NCI-H2107 (cell line): Measurements from ENCODE around the gene FGFR3.

Experiments
- DNase-seq: peaks from one replicate; lab custom pipeline; 2025; lab: John Stamatoyannopoulos, UW

The FGFR3 gene

GRCh38 chr4:1802720-1803522 is 9.8 kb downstream of the FGFR3 start:
- no peak for DNase-seq

GRCh38 chr4:1803523-1804423 is 10.7 kb downstream of the FGFR3 start:
- no peak for DNase-seq

GRCh38 chr4:1804638-1805492 is 11.8 kb downstream of the FGFR3 start:
- DNase-seq = no peak

GRCh38 chr4:1805493-1806222 is 12.6 kb downstream of the FGFR3 start:
- no peak for DNase-seq

GRCh38 chr4:1806223-1806564 is 13.1 kb downstream of the FGFR3 start:
- no peak for DNase-seq

- DNase-seq = no peak
Measured at GRCh38 chr4:1806596-1807331, 13.7 kb downstream of the FGFR3 start.

GRCh38 chr4:1807332-1807777 is 14.3 kb downstream of the FGFR3 start:
- no peak for DNase-seq

- DNase-seq = no peak
Measured at GRCh38 chr4:1808396-1808795, 15.3 kb downstream of the FGFR3 start.

- no peak for DNase-seq
Measured at GRCh38 chr4:1808851-1809753, 16.0 kb downstream of the FGFR3 start.

GRCh38 chr4:1809754-1810502 is 16.8 kb downstream of the FGFR3 start:
- no peak for DNase-seq

GRCh38 chr4:1810765-1811164 is 17.7 kb downstream of the FGFR3 start:
- no peak for DNase-seq

GRCh38 chr4:1812720-1813119 is 19.6 kb downstream of the FGFR3 start:
- no peak for DNase-seq

- DNase-seq = no peak
Measured at GRCh38 chr4:1813231-1813630, 20.1 kb downstream of the FGFR3 start.

GRCh38 chr4:1813915-1814314 is 20.8 kb downstream of the FGFR3 start:
- no peak for DNase-seq

- no peak for DNase-seq
Measured at GRCh38 chr4:1814453-1814852, 21.4 kb downstream of the FGFR3 start.

GRCh38 chr4:1815096-1815996 is 22.3 kb downstream of the FGFR3 start:
- no peak for DNase-seq

GRCh38 chr4:1815997-1816860 is 23.1 kb downstream of the FGFR3 start:
- DNase-seq = no peak
